Suppressor macrophage treated with lipopolysaccharide for 1 hour (primary cell): ENCODE data around the gene PPARD.

Experiments
- DNase-seq, 3 donors: peaks; one replicate each; pipeline ENCODE4 v3.0.0-alpha.2; 2020 to 2022

PPARD gene

GRCh38 chr6:35442693-35443092 is 100.3 kb downstream of the PPARD start:
- DNase-seq: no peak

- no peak for DNase-seq
These were observed 101.1 kb downstream of the PPARD start for GRCh38 chr6:35443341-35444030.

GRCh38 chr6:35445691-35446090 is 103.3 kb downstream of the PPARD start:
- no peak for DNase-seq

GRCh38 chr6:35448191-35448590 is 105.8 kb downstream of the PPARD start:
- no peak for DNase-seq

GRCh38 chr6:35449287-35449881 is 107.0 kb downstream of the PPARD start:
- peak; percentile 83 to 94 (median 90) for DNase-seq

- DNase-seq: no peak
These were observed 109.2 kb downstream of the PPARD start for GRCh38 chr6:35451354-35452182.

GRCh38 chr6:35452183-35453090 is 110.1 kb downstream of the PPARD start, which contains the start of gene FANCE:
FANCE (plus strand) TSS chr6:35452338; CDS start chr6:35452546, 208 bp downstream.
- peak; percentile 95 to 99 (median 98) for DNase-seq

- no peak for DNase-seq
These were observed 110.9 kb downstream of the PPARD start for GRCh38 chr6:35453236-35453635.

- DNase-seq: peak in 1 of 3 donors; percentile 24
These were observed 112.2 kb downstream of the PPARD start for GRCh38 chr6:35454391-35455110.

GRCh38 chr6:35457907-35458306 is 115.5 kb downstream of the PPARD start:
- no peak for DNase-seq

- DNase-seq: no peak
These were observed 118.9 kb downstream of the PPARD start for GRCh38 chr6:35461270-35461669.

GRCh38 chr6:35463292-35463691 is 120.9 kb downstream of the PPARD start:
- no peak for DNase-seq

GRCh38 chr6:35465646-35466045 is 123.3 kb downstream of the PPARD start:
- no peak for DNase-seq

GRCh38 chr6:35468181-35468979 is 126.0 kb downstream of the PPARD start, which contains the start of gene RPL10A:
RPL10A (plus strand) TSS chr6:35468401; CDS start chr6:35468435, 34 bp downstream.
- DNase-seq: peak; percentile 97 to 99 (median 97)

- DNase-seq: peak in 1 of 3 donors; percentile 28
These were observed 126.8 kb downstream of the PPARD start for GRCh38 chr6:35468980-35469750.

GRCh38 chr6:35469751-35470662 is 127.6 kb downstream of the PPARD start:
- no peak for DNase-seq

- DNase-seq: no peak
These were observed 128.3 kb downstream of the PPARD start for GRCh38 chr6:35470663-35471120.

GRCh38 chr6:35471836-35472345 is 129.5 kb downstream of the PPARD start:
- DNase-seq: no peak
